Measurements from ENCODE around the gene SUGCT.

Gene SUGCT

DNA sequence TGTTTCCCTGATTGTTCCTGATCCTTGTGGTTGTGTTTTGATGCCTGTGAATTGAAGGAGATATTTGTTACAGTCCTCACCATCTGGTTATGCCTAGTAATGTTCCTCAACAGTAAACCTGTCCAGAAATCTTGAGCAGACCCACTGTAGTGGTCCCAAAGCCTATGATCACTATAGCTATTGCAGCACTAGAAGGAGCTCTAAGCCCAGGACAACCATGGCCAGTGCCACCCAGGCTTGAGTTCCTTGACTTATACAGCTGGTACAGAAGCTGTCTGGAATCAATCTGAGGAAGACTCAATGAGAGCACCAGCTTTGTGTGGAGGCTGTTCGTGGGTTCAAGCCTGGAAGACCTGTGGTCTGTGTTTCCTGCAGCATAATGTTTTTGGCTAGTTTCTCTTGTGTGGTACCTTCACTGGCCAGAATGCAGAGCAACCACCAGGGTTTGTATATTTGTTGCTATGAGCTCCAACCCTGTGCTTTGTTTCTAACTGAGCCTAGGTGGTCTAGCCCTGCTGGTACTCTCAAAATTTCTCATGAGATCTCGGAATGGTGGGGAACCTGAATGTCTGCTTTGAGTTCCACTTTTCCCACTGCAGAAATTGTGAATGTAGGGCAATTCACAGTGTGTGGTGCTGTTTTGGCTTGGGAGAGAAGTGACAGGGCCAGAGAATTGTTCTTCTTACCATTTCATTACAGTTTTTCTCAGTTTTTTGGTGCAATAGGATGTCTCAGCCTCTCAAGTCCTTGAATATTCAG is 355.2 kb downstream of the SUGCT start:
- TF ChIP-seq Cebpa-rat (IDR thresholded peaks at IDR 0.05), result no peak
- H3K9ac ChIP-seq, result no peak overlapping the region
- no peak overlapping the region for H3K4me2 ChIP-seq

DNA sequence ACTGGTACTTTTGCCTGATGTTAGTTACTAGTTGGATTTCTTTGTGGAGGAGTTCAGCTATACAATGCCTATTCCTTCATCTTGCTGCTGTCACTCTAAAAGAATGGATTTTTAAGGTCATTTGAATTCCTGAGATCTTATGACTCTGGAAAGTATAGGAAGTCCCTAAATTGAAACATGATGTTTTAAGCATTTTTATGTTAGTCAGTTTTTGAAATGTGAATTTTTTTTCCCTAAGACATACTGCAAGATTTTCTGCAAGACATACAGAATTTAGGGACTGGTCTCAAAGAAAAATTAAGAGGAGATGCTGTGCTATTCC is 355.8 kb downstream of the SUGCT start:
- Histone ChIP-seq H3K9ac (no peak overlapping the region), H3K27ac (no peak overlapping the region), H3K9me3 (replicated peaks in 1 of 11) (peaks cover 0 to 6% (median 0%) of the 10 kb centered on the region in 11 experiments; a peak in 2 of 22 replicates), H3K4me2 (no peak overlapping the region), H4K20me1 (no peaks in the 10 kb centered on the region), H3K36me3 (no peaks in the 10 kb centered on the region), H3K4me3 (no peak overlapping the region), H3K27me3 (no peaks in the 10 kb centered on the region; a peak in 1 of 22 replicates), H3K4me1 (no peaks in the 10 kb centered on the region)
- no peak for TF ChIP-seq Cebpa-rat (IDR thresholded peaks at IDR 0.05)

More for the DNA sequence above, 355.2 kb downstream of the SUGCT start:
- H3K9me3 ChIP-seq (replicated peaks in 1 of 11), result peaks cover 0 to 6% (median 0%) of the 10 kb centered on the region in 11 experiments; a peak in 2 of 22 replicates
- H4K20me1 ChIP-seq, result no peaks in the 10 kb centered on the region
- H3K36me3 ChIP-seq, result no peaks in the 10 kb centered on the region
- H3K4me3 ChIP-seq, result no peak overlapping the region
- H3K27ac ChIP-seq, result no peak overlapping the region
- H3K27me3 ChIP-seq, result no peaks in the 10 kb centered on the region; a peak in 1 of 22 replicates
- H3K4me1 ChIP-seq, result no peaks in the 10 kb centered on the region

DNA sequence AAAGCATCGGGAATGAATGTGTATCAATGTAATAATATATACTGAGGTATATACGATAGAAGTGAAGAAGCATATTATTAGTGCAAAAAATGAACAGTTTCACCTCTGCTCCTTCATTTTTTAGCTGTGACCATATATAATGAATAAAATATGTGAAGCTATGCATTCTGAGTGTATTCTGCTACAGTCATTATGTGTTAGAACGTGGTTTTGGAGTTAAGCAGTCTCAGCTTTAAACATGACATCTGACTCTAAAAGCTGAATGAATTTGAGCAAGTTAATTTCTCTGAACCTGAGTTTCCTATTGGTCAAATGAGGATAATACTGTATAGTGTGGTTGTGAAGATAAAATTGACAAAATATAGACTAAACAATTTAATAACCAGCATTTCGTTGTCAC is 358.1 kb downstream of the SUGCT start:
- no peaks in the 10 kb centered on the region; a peak in 1 of 22 replicates for H3K27me3 ChIP-seq
- H3K4me1 ChIP-seq, result no peaks in the 10 kb centered on the region
- no peaks in the 10 kb centered on the region for H3K36me3 ChIP-seq
- no peak overlapping the region for H3K4me2 ChIP-seq
- H3K9ac ChIP-seq, result no peak overlapping the region
- H4K20me1 ChIP-seq, result no peaks in the 10 kb centered on the region
- H3K9me3 ChIP-seq (replicated peaks in 1 of 11), result peaks cover 0 to 6% (median 0%) of the 10 kb centered on the region in 11 experiments; a peak in 2 of 22 replicates
- no peak overlapping the region for H3K27ac ChIP-seq
- H3K4me3 ChIP-seq, result no peak overlapping the region
- TF ChIP-seq Cebpa-rat (IDR thresholded peaks at IDR 0.05), result no peak

DNA sequence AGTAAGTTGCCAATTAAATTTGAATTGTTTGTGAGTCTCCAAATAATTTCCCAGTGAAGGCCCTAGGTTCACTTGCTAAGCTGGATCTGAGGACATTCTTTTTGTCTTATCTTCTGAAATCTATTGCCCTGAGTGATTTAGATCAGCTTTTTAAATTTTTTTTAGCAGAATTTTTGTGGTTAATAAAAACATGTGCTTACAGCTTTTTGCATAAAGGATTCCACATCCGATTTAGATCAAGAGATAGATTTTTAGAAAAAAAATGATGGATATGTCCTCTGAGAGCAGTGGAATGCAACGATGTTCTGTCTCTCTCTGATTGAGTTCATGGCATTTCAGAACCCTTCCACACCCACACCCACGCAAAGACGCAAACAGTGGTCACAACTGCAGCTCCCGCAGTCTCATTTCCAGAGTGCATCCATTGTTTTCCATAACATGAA is 358.8 kb downstream of the SUGCT start:
- no peaks in the 10 kb centered on the region for H3K36me3 ChIP-seq
- H3K27me3 ChIP-seq, result no peaks in the 10 kb centered on the region; a peak in 1 of 22 replicates
- no peak overlapping the region for H3K9ac ChIP-seq
- no peaks in the 10 kb centered on the region for H3K4me1 ChIP-seq
- no peak for TF ChIP-seq Cebpa-rat (IDR thresholded peaks at IDR 0.05)
- no peaks in the 10 kb centered on the region for H4K20me1 ChIP-seq
- H3K9me3 ChIP-seq (replicated peaks in 1 of 11), result peaks cover 0 to 4% (median 0%) of the 10 kb centered on the region in 11 experiments; a peak in 2 of 22 replicates
- no peak overlapping the region for H3K4me2 ChIP-seq
- no peak overlapping the region for H3K4me3 ChIP-seq
- no peak overlapping the region for H3K27ac ChIP-seq

DNA sequence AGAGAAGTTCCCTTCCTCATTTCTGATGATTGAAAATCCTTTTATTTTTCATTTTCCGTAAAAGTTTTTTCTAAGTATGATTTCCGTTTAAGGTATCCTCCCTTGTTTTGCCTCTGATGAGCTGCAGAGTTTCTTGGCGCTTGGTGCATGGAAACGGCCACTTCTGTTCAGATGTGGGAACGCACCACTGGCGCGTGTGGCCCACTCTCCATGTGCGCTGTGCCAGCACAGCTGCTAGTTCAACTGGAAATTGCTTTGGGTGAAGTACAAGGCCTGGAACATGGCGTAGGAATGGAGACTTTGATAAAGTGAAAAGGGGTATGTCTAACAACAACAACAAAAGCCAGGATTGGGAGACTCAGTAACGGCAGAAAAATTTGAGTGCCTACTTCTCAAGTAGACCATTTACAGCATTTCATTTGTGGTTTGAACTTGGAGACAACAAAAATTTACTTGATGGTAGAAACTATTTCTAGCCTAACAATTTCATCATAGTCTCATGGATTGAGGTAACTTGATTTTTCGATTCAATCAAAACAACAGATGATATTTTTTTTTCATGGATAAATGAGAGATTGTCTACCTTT is 364.2 kb downstream of the SUGCT start:
- Histone ChIP-seq H3K4me1 (peaks cover 0 to 13% (median 7%) of the 10 kb centered on the region in 10 experiments; a peak in 9 of 20 replicates), H3K9ac (no peak overlapping the region), H3K9me3 (replicated peaks in 1 of 11) (no peaks in the 10 kb centered on the region), H3K4me3 (no peak overlapping the region), H3K27me3 (no peaks in the 10 kb centered on the region), H4K20me1 (no peaks in the 10 kb centered on the region), H3K27ac (no peak overlapping the region), H3K4me2 (peak overlapping the region in 1 of 11 experiments; percentile 34; a peak in 3 of 22 replicates), H3K36me3 (no peaks in the 10 kb centered on the region)
- TF ChIP-seq Cebpa-rat (IDR thresholded peaks at IDR 0.05), result no peak

DNA sequence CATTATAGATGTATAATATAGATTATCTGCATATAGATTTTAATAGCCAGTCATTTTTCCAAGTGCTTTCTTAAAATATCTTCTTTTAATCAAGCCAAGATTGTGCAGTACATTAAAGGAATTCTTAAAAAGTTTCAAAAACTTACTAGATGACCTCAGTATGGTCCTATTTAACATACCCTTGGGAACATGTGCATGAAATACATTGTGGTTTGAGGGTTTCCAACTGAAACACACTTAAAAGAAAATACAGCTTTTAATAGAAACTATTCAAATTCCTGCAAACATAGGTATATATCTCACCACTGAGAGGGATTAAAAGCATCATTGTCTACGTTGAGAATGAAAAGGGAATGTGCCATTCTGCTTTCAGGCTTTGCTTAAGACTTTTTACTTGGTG is 364.9 kb downstream of the SUGCT start:
- H3K27ac ChIP-seq, result no peak overlapping the region

DNA sequence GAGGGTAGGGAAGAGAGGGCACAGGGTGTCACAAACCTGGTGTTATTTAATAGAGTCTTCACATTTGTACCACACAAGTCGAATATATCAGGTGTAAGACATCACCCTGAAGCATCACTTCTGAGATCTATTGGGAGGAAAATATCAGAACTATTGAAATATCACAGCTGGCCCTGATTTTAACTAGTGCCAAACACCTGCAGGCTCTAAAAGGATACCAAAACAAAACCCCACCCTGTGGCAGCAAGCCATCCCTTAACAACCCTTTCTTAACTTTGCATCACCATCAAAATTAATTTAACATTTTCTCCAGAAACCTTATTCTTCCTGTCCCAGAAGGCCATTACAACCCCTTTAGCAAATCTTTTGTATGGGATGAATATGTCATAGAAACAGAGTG is 365.4 kb downstream of the SUGCT start:
- Histone ChIP-seq H3K4me1 (peaks cover 0 to 13% (median 7%) of the 10 kb centered on the region in 10 experiments; a peak in 9 of 20 replicates), H3K4me2 (peak overlapping the region in 6 of 11 experiments; percentile 30 to 63 (median 34); a peak in 8 of 22 replicates), H4K20me1 (no peaks in the 10 kb centered on the region), H3K4me3 (no peak overlapping the region), H3K27ac (no peak overlapping the region), H3K9me3 (replicated peaks in 1 of 11) (no peaks in the 10 kb centered on the region), H3K36me3 (no peaks in the 10 kb centered on the region), H3K27me3 (no peaks in the 10 kb centered on the region), H3K9ac (no peak overlapping the region)
- TF ChIP-seq Cebpa-rat (IDR thresholded peaks at IDR 0.05), result no peak

More for the DNA sequence above, 364.9 kb downstream of the SUGCT start:
- no peaks in the 10 kb centered on the region for H4K20me1 ChIP-seq
- no peaks in the 10 kb centered on the region for H3K9me3 ChIP-seq (replicated peaks in 1 of 11)
- H3K4me2 ChIP-seq, result peak overlapping the region in 6 of 11 experiments; percentile 30 to 63 (median 34); a peak in 9 of 22 replicates
- no peak overlapping the region for H3K4me3 ChIP-seq
- no peaks in the 10 kb centered on the region for H3K36me3 ChIP-seq
- no peak for TF ChIP-seq Cebpa-rat (IDR thresholded peaks at IDR 0.05)
- no peaks in the 10 kb centered on the region for H3K27me3 ChIP-seq
- no peak overlapping the region for H3K9ac ChIP-seq
- H3K4me1 ChIP-seq, result peaks cover 0 to 13% (median 7%) of the 10 kb centered on the region in 10 experiments; a peak in 9 of 20 replicates

DNA sequence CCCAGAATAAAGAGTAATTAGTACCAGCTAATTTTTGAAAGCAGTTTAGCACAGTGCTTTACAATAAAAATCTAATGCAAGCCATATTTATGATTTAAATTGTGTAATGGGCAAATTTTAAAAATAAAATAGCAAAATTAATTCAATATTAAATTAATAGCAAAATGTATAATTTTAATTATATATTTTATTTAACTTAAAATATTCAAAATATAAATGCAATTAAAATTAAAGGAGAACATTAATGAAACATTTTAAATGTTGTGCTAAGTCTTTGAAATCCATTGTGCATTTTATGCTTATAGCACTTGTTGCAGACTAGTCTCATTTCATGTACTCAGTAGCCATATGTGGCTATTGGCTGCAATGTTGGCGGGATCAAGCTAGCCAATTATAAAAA is 367.6 kb downstream of the SUGCT start:
- no peaks in the 10 kb centered on the region for H4K20me1 ChIP-seq
- H3K4me2 ChIP-seq, result no peak overlapping the region
- no peak overlapping the region for H3K4me3 ChIP-seq
- TF ChIP-seq Cebpa-rat (IDR thresholded peaks at IDR 0.05), result no peak
- H3K9me3 ChIP-seq (replicated peaks in 1 of 11), result no peaks in the 10 kb centered on the region
- no peaks in the 10 kb centered on the region for H3K27me3 ChIP-seq
- H3K27ac ChIP-seq, result no peak overlapping the region
- no peak overlapping the region for H3K9ac ChIP-seq
- H3K36me3 ChIP-seq, result no peaks in the 10 kb centered on the region
- peaks cover 0 to 13% (median 7%) of the 10 kb centered on the region in 10 experiments; a peak in 9 of 20 replicates for H3K4me1 ChIP-seq

DNA sequence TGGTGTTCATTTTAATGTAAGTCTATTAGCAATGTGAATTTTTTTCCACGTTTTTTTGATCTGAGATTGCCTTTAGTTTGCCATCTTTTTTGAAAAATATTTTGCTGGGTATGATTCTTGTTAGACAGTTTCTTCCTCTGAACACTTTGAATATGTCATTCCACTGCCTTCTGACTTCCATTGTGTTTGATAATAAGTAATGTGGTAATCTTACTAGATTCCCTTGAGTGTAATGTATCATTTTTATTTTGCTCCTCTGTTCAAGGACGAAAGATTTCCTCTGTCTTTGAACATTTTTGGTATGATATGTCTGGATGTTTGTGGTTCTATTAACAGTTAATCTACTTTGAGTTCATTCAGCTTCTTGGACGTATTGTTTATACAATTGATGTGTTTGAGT is 371.4 kb downstream of the SUGCT start:
- Histone ChIP-seq H3K4me2 (no peak overlapping the region), H3K9me3 (replicated peaks in 1 of 11) (no peaks in the 10 kb centered on the region), H4K20me1 (no peaks in the 10 kb centered on the region), H3K27ac (no peak overlapping the region), H3K4me3 (no peak overlapping the region), H3K36me3 (no peaks in the 10 kb centered on the region), H3K27me3 (no peaks in the 10 kb centered on the region), H3K9ac (no peak overlapping the region), H3K4me1 (no peaks in the 10 kb centered on the region)
- no peak for TF ChIP-seq Cebpa-rat (IDR thresholded peaks at IDR 0.05)
